ENCODE measurements around the gene MAML3. TPM values are rescaled to one million over a fixed set of nuclear protein-coding genes. Genes with fewer than 3 reads are reported as not detected.
A peak's percentile ranks its signal among the peaks of the same experiment; 100 is the strongest.

The MAML3 gene
- total and polyA plus RNA-seq, 8 donors, result 1.7 to 20.3 (median 8.4) TPM

DNA sequence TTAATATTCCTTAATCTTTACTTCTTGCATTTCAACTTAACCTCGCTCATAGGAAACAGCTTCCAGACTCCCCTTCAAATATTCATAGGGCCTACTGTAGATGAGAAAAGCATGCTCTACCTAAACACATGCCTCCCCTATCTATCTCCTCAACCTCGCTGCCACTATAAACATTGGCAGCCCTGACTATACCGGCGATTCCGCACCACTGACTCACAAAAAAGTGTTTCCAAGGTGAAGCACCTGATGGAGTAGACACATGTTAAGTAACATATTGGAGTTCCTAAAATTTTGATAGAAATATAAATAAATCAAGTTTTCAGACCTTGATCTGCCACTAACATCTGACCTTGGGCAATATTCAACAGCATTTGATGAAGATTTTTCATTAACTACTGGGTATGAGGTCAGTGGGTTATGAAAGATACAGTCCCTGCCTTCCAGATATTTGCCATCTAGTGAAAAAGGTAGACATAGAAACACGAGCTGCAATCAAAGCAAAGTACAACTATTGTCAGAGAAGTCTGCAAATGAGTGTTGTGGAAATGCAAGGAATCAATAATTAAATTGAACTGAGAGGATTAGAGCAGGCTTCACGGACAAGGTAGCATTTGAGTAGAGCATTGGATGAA is 184.2 kb downstream of the MAML3 start:
- 46 to 54% (median 49%) methylated on average over 7 of the region's 7 CpGs for WGBS, 5 donors
- DNase-seq, result no peak
- TF ChIP-seq CTCF (IDR thresholded peaks at IDR 0.05), result no peak
- TF ChIP-seq EP300 (IDR thresholded peaks at IDR 0.05), result no peak
- no peak for TF ChIP-seq POLR2AphosphoS5 (IDR thresholded peaks at IDR 0.05)
- no peak for TF ChIP-seq POLR2A (IDR thresholded peaks at IDR 0.05)
- Histone ChIP-seq H3K4me1 (peaks cover 6 to 74% (median 38%) of the 10 kb centered on the region in 4 donors), H3K36me3 (no peaks in the 10 kb centered on the region), H3K27ac (no peak overlapping the region), H3K4me3 (no peak overlapping the region), H3K9me3 (no peaks in the 10 kb centered on the region), H3K27me3 (no peaks in the 10 kb centered on the region)
- intact Hi-C loops (cut with DNase I; ENCODE audit: low total_unique reads), result no loop called here

- DNase-seq, result no peak
- H3K36me3 ChIP-seq, result no peaks in the 10 kb centered on the region
- no peaks in the 10 kb centered on the region for H3K9me3 ChIP-seq
- TF ChIP-seq POLR2AphosphoS5 (IDR thresholded peaks at IDR 0.05), result no peak
- no peak for TF ChIP-seq CTCF (IDR thresholded peaks at IDR 0.05)
- TF ChIP-seq EP300 (IDR thresholded peaks at IDR 0.05), result no peak
- TF ChIP-seq POLR2A (IDR thresholded peaks at IDR 0.05), result no peak
- no peaks in the 10 kb centered on the region for H3K27me3 ChIP-seq
- intact Hi-C loops (cut with DNase I; ENCODE audit: low total_unique reads), result no loop called here
- 72 to 86% (median 81%) methylated on average over 3 of the region's 3 CpGs for WGBS, 5 donors
- peaks cover 6 to 76% (median 34%) of the 10 kb centered on the region in 4 donors for H3K4me1 ChIP-seq
- peak overlapping the region in 1 of 5 donors; percentile 60 for H3K27ac ChIP-seq
- H3K4me3 ChIP-seq, result no peak overlapping the region
These were observed 185.2 kb downstream of the MAML3 start for GRCh38 chr4:139968831-139969230.

DNA sequence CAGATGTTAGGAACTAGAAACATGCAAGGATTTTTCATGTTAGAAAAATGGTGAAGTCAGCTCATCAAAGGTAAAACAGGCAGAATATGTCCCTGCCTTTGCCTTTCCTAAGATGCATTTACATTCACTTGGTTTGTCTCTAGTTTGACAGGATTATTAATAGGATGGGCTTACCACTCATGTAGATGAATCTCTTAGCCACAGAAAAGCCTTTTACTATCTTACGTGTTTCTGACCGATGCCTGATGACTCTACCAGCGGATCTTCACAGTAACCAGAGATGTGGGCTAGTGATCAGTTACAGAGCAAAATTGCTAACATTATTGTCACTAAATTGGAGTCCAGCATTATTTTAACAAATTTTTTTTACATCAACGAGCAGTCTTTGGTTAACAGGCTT is 187.6 kb downstream of the MAML3 start:
- no peaks in the 10 kb centered on the region for H3K27me3 ChIP-seq
- intact Hi-C loops (cut with DNase I; ENCODE audit: low total_unique reads), result no loop called here

DNA sequence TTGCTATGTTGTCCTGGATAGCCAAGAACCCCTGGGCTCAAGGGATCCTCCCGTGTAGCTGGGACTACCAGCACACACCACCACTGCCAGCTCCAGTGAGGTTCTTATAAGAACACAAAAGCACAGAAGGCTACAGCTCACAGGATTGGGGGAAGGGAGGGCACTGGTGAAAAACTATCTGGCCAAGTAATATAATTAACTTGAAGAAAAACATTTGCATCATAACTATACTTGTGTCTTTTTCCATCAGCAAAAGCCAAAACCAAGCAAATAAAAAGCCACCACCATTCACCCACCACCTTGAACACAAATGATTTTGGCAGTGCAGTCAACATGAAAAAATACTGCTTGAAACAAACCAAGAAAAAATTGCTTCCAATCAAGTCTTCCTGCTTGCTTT is 188.2 kb downstream of the MAML3 start:
- no peak overlapping the region for H3K27ac ChIP-seq
- no peaks in the 10 kb centered on the region for H3K36me3 ChIP-seq
- peaks cover 6 to 78% (median 37%) of the 10 kb centered on the region in 4 donors for H3K4me1 ChIP-seq
- DNase-seq, result no peak
- intact Hi-C loops (cut with DNase I; ENCODE audit: low total_unique reads), result no loop called here
- no peaks in the 10 kb centered on the region for H3K27me3 ChIP-seq
- TF ChIP-seq POLR2A (IDR thresholded peaks at IDR 0.05), result no peak
- TF ChIP-seq EP300 (IDR thresholded peaks at IDR 0.05), result no peak
- no peaks in the 10 kb centered on the region for H3K9me3 ChIP-seq
- 37 to 74% (median 59%) methylated on average over 1 of the region's 1 CpG for WGBS, 5 donors
- no peak overlapping the region for H3K4me3 ChIP-seq

More for the DNA sequence above, 187.6 kb downstream of the MAML3 start:
- no peak overlapping the region for H3K4me3 ChIP-seq
- no peaks in the 10 kb centered on the region for H3K9me3 ChIP-seq
- H3K4me1 ChIP-seq, result peaks cover 6 to 82% (median 40%) of the 10 kb centered on the region in 4 donors
- no peak overlapping the region for H3K27ac ChIP-seq
- no peak for TF ChIP-seq POLR2A (IDR thresholded peaks at IDR 0.05)
- TF ChIP-seq POLR2AphosphoS5 (IDR thresholded peaks at IDR 0.05), result no peak
- no peak for TF ChIP-seq CTCF (IDR thresholded peaks at IDR 0.05)
- no peak for TF ChIP-seq EP300 (IDR thresholded peaks at IDR 0.05)
- DNase-seq, result no peak
- 84 to 90% (median 90%) methylated on average over 4 of the region's 4 CpGs for WGBS, 5 donors
- no peaks in the 10 kb centered on the region for H3K36me3 ChIP-seq

DNA sequence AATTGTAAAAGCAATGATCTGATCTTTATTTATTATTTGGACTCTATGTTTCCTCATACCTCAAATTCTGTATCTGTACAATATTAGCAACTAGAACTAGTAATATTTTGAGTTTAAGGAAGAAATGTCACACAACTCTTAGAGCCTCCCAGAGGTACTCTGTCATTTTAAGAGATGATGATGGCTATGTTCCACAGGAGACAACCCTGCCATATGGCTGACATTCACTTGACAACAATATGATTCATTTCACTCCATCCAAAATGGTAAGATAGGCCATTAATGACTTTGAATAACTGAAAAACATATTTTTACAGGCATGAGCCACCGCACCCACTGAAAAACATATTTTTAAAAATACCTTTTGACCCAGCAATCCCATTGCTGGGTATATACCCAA is 190.3 kb downstream of the MAML3 start:
- Histone ChIP-seq H3K36me3 (no peaks in the 10 kb centered on the region), H3K27ac (no peak overlapping the region), H3K4me1 (peaks cover 6 to 57% (median 25%) of the 10 kb centered on the region in 4 donors), H3K27me3 (no peaks in the 10 kb centered on the region), H3K4me3 (no peak overlapping the region), H3K9me3 (no peaks in the 10 kb centered on the region)
- 94 to 100% (median 97%) methylated on average over 1 of the region's 1 CpG for WGBS, 5 donors
- intact Hi-C loops (cut with DNase I; ENCODE audit: low total_unique reads), result no loop called here
- TF ChIP-seq POLR2AphosphoS5 (IDR thresholded peaks at IDR 0.05), result no peak
- TF ChIP-seq POLR2A (IDR thresholded peaks at IDR 0.05), result no peak
- TF ChIP-seq EP300 (IDR thresholded peaks at IDR 0.05), result no peak
- TF ChIP-seq CTCF (IDR thresholded peaks at IDR 0.05), result no peak
- DNase-seq, result no peak
